Vagina (tissue), 2 donors: ENCODE results near the gene QRICH1. TPM values are rescaled to one million over a fixed set of nuclear protein-coding genes. Genes with fewer than 3 reads are reported as not detected.
A peak's percentile ranks its signal among the peaks of the same experiment; 100 is the strongest.
"Not testable (repeated sequence)": the region's sequence is repeated elsewhere in the genome, so short reads cannot be mapped to it uniquely, and the experiment has no call there.

ENCODE experiments used
- DNase-seq, 2 donors: peaks; one replicate each; pipeline ENCODE4 v3.0.0-alpha.2; 2017; ENCODE audit errors: extremely low spot score in 2 of 2
- H3K27ac ChIP-seq: fragments of 200-600 bp; sonication (generic); one replicate; pipeline ENCODE4 v1.5.1; 2019
- H3K27me3 ChIP-seq: fragments of 200-600 bp; sonication (generic); one replicate; pipeline ENCODE4 v1.5.1; 2019
- H3K36me3 ChIP-seq, 2 donors: fragments of 200-600 bp; sonication (generic); one replicate each; pipeline ENCODE4 v1.5.1; 2017 to 2019
- H3K4me1 ChIP-seq: fragments of 200-600 bp; sonication (generic); one replicate; pipeline ENCODE4 v1.5.1; 2019
- H3K4me3 ChIP-seq, 2 donors: fragments of 200-600 bp; sonication (generic); 1 replicate in 1 of 2; 2 replicates in 1 of 2; pipeline ENCODE4 v1.5.1; 2016 to 2019
- H3K9me3 ChIP-seq: fragments of 200-600 bp; sonication (generic); one replicate; pipeline ENCODE4 v1.5.1; 2019
- POLR2A ChIP-seq, 2 donors: fragments of 450-650 bp; IDR thresholded peaks; one replicate each; pipeline ENCODE4 v1.6.1; 2017; ENCODE audit warnings: antibody characterized with exemption in 2 of 2, mild to moderate bottlenecking in 2 of 2, moderate library complexity in 2 of 2
- POLR2AphosphoS5 ChIP-seq, 2 donors: sonication (generic); formaldehyde crosslinking; IDR thresholded peaks; one replicate each; pipeline ENCODE4 v1.9.0; 2017; ENCODE audit warnings: antibody characterized with exemption in 2 of 2, mild to moderate bottlenecking in 2 of 2, low read depth in 1 of 2; ENCODE audit not compliant: insufficient read depth in 1 of 2
- intact Hi-C: fragments of 100-400 bp; cut with DNase I; formaldehyde crosslinking; loops from one replicate; pipeline ENCODE4 v1.15.1; 2023
- total RNA-seq: library from RNA; depleted of rRNA; stranded (reverse); fragments of >200 nt; gene quantifications from one replicate; pipeline ENCODE4 v1.2.3, GENCODE V29; 2016
- TF ChIP-seq, protein P1 (sequence below), 3 experiments: fragments of 450-650 bp in 2 of 3; fragments of 200-600 bp in 1 of 3; sonication (generic) in 1 of 3; IDR thresholded peaks; one replicate each; pipeline ENCODE4 v1.5.1; 2017 to 2019; ENCODE audit warnings: antibody characterized with exemption in 3 of 3, mild to moderate bottlenecking in 2 of 3, moderate library complexity in 2 of 3

The QRICH1 gene
- total RNA-seq, 1 donor from 2014 or later = 124 TPM

GRCh38 chr3:49013113-49013737, 80.6 kb downstream of the QRICH1 start:
- Histone ChIP-seq H3K27me3 (no peaks in the 10 kb centered on the region), H3K36me3 (peaks cover 0 to 42% of the 10 kb centered on the region in 2 donors), H3K9me3 (no peaks in the 10 kb centered on the region), H3K4me3 (no peak overlapping the region), H3K4me1 (peaks cover 41% of the 10 kb centered on the region), H3K27ac (no peak overlapping the region)
- DNase-seq = no peak
- TF ChIP-seq POLR2A (IDR thresholded peaks at IDR 0.05) (no peak), POLR2AphosphoS5 (IDR thresholded peaks at IDR 0.05; ENCODE audit: insufficient read depth in 1 of 2, low read depth in 1 of 2) (no peak)
- TF ChIP-seq, protein P1, sequence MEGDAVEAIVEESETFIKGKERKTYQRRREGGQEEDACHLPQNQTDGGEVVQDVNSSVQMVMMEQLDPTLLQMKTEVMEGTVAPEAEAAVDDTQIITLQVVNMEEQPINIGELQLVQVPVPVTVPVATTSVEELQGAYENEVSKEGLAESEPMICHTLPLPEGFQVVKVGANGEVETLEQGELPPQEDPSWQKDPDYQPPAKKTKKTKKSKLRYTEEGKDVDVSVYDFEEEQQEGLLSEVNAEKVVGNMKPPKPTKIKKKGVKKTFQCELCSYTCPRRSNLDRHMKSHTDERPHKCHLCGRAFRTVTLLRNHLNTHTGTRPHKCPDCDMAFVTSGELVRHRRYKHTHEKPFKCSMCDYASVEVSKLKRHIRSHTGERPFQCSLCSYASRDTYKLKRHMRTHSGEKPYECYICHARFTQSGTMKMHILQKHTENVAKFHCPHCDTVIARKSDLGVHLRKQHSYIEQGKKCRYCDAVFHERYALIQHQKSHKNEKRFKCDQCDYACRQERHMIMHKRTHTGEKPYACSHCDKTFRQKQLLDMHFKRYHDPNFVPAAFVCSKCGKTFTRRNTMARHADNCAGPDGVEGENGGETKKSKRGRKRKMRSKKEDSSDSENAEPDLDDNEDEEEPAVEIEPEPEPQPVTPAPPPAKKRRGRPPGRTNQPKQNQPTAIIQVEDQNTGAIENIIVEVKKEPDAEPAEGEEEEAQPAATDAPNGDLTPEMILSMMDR (IDR thresholded peaks at IDR 0.05) = no peak
- intact Hi-C loops = no loop called here

- DNase-seq = no peak
- Histone ChIP-seq H3K9me3 (no peaks in the 10 kb centered on the region), H3K4me3 (no peak overlapping the region), H3K27me3 (no peaks in the 10 kb centered on the region), H3K36me3 (peaks cover 0 to 42% of the 10 kb centered on the region in 2 donors), H3K27ac (no peak overlapping the region), H3K4me1 (peaks cover 41% of the 10 kb centered on the region)
- TF ChIP-seq, protein P1 (IDR thresholded peaks at IDR 0.05) = no peak
- TF ChIP-seq POLR2AphosphoS5 (IDR thresholded peaks at IDR 0.05; ENCODE audit: insufficient read depth in 1 of 2, low read depth in 1 of 2) = no peak
- TF ChIP-seq POLR2A (IDR thresholded peaks at IDR 0.05) = no peak
- intact Hi-C loops = no loop called here
Observed at GRCh38 chr3:49012441-49013017, 81.3 kb downstream of the QRICH1 start.

DNA sequence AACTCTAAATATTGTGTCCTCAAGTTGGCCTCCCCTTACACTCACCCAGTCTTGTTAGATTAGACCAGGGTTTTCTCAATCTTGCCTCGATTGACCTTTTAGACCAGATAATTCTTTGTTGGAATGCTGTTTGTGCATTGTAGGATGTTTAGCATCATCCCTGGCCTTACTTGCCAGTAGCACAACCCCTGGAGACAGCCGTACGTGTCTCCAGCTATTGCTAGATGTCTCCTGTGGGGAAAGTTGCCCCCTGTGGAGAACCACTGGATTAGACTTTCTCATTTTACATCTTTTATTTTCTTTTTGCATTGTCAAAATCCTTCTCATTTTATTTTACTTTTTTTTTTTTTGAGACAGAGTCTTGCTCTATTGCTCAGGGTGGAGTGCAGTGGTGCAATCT, 84.5 kb downstream of the QRICH1 start:
- Histone ChIP-seq H3K4me1 (peaks cover 39% of the 10 kb centered on the region), H3K9me3 (no peaks in the 10 kb centered on the region), H3K36me3 (peaks cover 0 to 20% of the 10 kb centered on the region in 2 donors), H3K4me3 (no peak overlapping the region), H3K27ac (no peak overlapping the region), H3K27me3 (no peaks in the 10 kb centered on the region)
- TF ChIP-seq, protein P1 (IDR thresholded peaks at IDR 0.05) = no peak
- no peak for TF ChIP-seq POLR2A (IDR thresholded peaks at IDR 0.05)
- TF ChIP-seq POLR2AphosphoS5 (IDR thresholded peaks at IDR 0.05; ENCODE audit: insufficient read depth in 1 of 2, low read depth in 1 of 2) = no peak
- no peak for DNase-seq
- intact Hi-C loops = loop anchor here (5.0 kb wide), 1 partner anchor 83 kb away; the partner anchor contains the start of gene QRICH1

GRCh38 chr3:49008627-49009026, 85.2 kb downstream of the QRICH1 start:
- peaks cover 34% of the 10 kb centered on the region for H3K4me1 ChIP-seq

DNA sequence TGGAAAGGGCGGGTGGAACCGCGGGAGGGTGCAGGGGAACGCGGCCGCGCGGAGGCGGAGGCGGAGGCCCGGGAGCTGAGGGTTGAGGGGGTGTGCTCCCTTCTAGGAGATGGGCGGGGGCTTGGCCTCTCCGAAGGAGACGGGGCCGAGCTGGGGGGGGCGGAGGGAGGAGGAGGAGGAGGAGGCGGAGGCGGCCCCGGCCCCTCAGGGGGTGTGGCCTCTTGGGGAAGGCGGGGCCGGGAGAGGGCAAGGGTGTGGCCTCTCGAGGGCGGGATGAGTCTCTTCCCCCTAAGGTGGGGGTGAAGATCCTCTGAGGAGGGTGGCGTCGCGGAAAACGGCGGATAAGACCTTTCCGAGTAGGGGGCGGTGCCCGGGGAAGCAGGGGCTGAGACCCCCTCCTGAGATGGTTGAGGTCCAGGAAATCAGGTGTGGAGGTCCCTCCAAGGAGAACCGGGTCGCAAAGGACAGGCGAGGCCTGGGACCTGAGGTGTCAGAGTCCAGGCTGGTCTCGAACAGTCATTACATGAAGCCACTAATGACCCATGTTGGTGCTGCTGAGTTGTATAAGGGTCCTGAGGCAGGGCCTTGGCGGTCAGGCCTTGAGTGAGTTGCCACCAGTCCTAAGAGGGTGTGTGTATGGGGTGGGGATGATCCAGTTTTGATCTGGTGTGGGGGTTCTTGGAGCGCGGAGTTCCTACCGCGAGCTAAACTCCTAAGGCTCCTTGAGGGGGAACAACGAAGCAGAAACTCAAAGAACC, 85.9 kb downstream of the QRICH1 start:
- intact Hi-C loops = loop anchor here (5.0 kb wide), 1 partner anchor 84 kb away; the partner anchor contains the start of gene QRICH1
- Histone ChIP-seq H3K27ac (peak overlapping the region; percentile 99), H3K36me3 (peaks cover 0 to 10% of the 10 kb centered on the region in 2 donors), H3K4me1 (peaks cover 27% of the 10 kb centered on the region), H3K4me3 (peak overlapping the region; percentile 57 to 77), H3K9me3 (no peaks in the 10 kb centered on the region), H3K27me3 (no peaks in the 10 kb centered on the region)
- no peak for TF ChIP-seq POLR2AphosphoS5 (IDR thresholded peaks at IDR 0.05; ENCODE audit: insufficient read depth in 1 of 2, low read depth in 1 of 2)
- TF ChIP-seq POLR2A (IDR thresholded peaks at IDR 0.05) = no peak
- TF ChIP-seq, protein P1 (IDR thresholded peaks at IDR 0.05) = no peak
- peak in 1 of 2 donors; percentile 97 for DNase-seq

More at GRCh38 chr3:49008627-49009026, 85.2 kb downstream of the QRICH1 start:
- H3K27me3 ChIP-seq, DNase-seq, H3K9me3 ChIP-seq: not testable (repeated sequence)
- Histone ChIP-seq H3K36me3 (peaks cover 0 to 14% of the 10 kb centered on the region in 2 donors), H3K4me3 (peak overlapping the region in 1 of 2 donors; percentile 77), H3K27ac (peak overlapping the region; percentile 99)
- intact Hi-C loops = loop anchor here (5.0 kb wide), 1 partner anchor 84 kb away; the partner anchor contains the start of gene QRICH1
